Esophagus squamous epithelium (tissue), 5 donors: ENCODE results near the gene RNF157. TPM values are rescaled to one million over a fixed set of nuclear protein-coding genes. Genes with fewer than 3 reads are reported as not detected.

Experiments
- DNase-seq: peaks from one replicate; lab custom pipeline; 2025; lab: John Stamatoyannopoulos, UW
- H3K27ac ChIP-seq, 4 donors: fragments of 200-600 bp; sonication (generic); one replicate each; pipeline ENCODE4 v1.5.1; 2016 to 2019; ENCODE audit warnings: mild to moderate bottlenecking in 1 of 4
- H3K27me3 ChIP-seq, 4 donors: fragments of 200-600 bp; sonication (generic); 1 replicate in 3 of 4; 2 replicates in 1 of 4; pipeline versions ENCODE4 v1.5.1 to v1.6.0; 2017 to 2021; ENCODE audit warnings: antibody characterized with exemption in 1 of 4
- H3K36me3 ChIP-seq, 3 donors: fragments of 200-600 bp; sonication (generic); one replicate each; pipeline ENCODE4 v1.5.1; 2016 to 2019
- H3K4me1 ChIP-seq, 3 donors: fragments of 200-600 bp; sonication (generic); one replicate each; pipeline ENCODE4 v1.5.1; 2017 to 2019
- H3K4me3 ChIP-seq, 4 donors: fragments of 200-600 bp; sonication (generic); 1 replicate in 3 of 4; 2 replicates in 1 of 4; pipeline ENCODE4 v1.5.1; 2016 to 2019; ENCODE audit warnings: mild to moderate bottlenecking in 2 of 4, moderate library complexity in 1 of 4
- H3K9me3 ChIP-seq, 3 donors: fragments of 200-600 bp; sonication (generic); one replicate each; pipeline ENCODE4 v1.5.1; 2016 to 2019
- CTCF ChIP-seq, 6 experiments: fragments of 450-650 bp in 4 of 6; fragments of 200-600 bp in 2 of 6; sonication (generic) in 2 of 6; IDR thresholded peaks; one replicate each; pipeline ENCODE4 v1.5.1; 2016 to 2019; ENCODE audit warnings: antibody characterized with exemption in 6 of 6, mild to moderate bottlenecking in 4 of 6, moderate library complexity in 4 of 6
- POLR2A ChIP-seq, 4 donors: fragments of 450-650 bp; IDR thresholded peaks; one replicate each; pipeline ENCODE4 v1.6.1; 2017; ENCODE audit warnings: antibody characterized with exemption in 4 of 4, mild to moderate bottlenecking in 4 of 4, moderate library complexity in 3 of 4
- WGBS, 2 donors: methylation state at CpG; one replicate each; pipeline ENCODE4 v1.1.5; 2018; 5-methylcytosine and 5-hydroxymethylcytosine counted together
- intact Hi-C: fragments of 100-400 bp; cut with DNase I; formaldehyde crosslinking; loops from one replicate; pipeline ENCODE4 v1.15.0; 2022
- total RNA-seq, 4 donors: library from RNA; depleted of rRNA; stranded (reverse); fragments of >200 nt; gene quantifications; one replicate each; pipeline ENCODE4 v1.1.0, GENCODE V29; 2016
- donor health status: DM: yes; HTN: yes; CAD: no.

Gene RNF157
- total RNA-seq, 4 donors from 2014 or later = 0.11 to 3.4 (median 0.26) TPM

- H3K36me3 ChIP-seq = peaks cover 0 to 5% (median 2%) of the 10 kb centered on the region in 3 donors
- no peaks in the 10 kb centered on the region for H3K9me3 ChIP-seq
- peaks cover 33 to 75% (median 45%) of the 10 kb centered on the region in 3 donors for H3K4me1 ChIP-seq
- no peak overlapping the region for H3K27ac ChIP-seq
- DNase-seq = no peak
- H3K4me3 ChIP-seq = no peak overlapping the region
- no peaks in the 10 kb centered on the region for H3K27me3 ChIP-seq
- intact Hi-C loops = no loop called here
- WGBS, 2 donors = 79 to 85% methylated on average over 5 to 7 of the region's 11 CpGs
- no peak for TF ChIP-seq POLR2A (IDR thresholded peaks at IDR 0.05)
- no peak for TF ChIP-seq CTCF (IDR thresholded peaks at IDR 0.05)
These were observed 35.8 kb upstream of the RNF157 start for GRCh38 chr17:76276069-76276431.

GRCh38 chr17:76275382-76276068 lies 35.2 kb upstream of the RNF157 start:
- intact Hi-C loops = no loop called here

GRCh38 chr17:76274112-76274956 lies 34.0 kb upstream of the RNF157 start:
- intact Hi-C loops = no loop called here
- DNase-seq = no peak
- Histone ChIP-seq H3K4me3 (no peak overlapping the region), H3K27ac (peak overlapping the region in 1 of 4 donors; percentile 85), H3K36me3 (peaks cover 0 to 22% (median 14%) of the 10 kb centered on the region in 3 donors), H3K27me3 (no peaks in the 10 kb centered on the region), H3K4me1 (peaks cover 47 to 91% (median 59%) of the 10 kb centered on the region in 3 donors), H3K9me3 (no peaks in the 10 kb centered on the region)
- WGBS, 2 donors = 36 to 67% methylated on average over 6 to 15 of the region's 21 CpGs
- TF ChIP-seq CTCF (IDR thresholded peaks at IDR 0.05) (no peak), POLR2A (IDR thresholded peaks at IDR 0.05) (no peak)

More at GRCh38 chr17:76275382-76276068, 35.2 kb upstream of the RNF157 start:
- WGBS, 2 donors = 61% methylated on average over 4 of the region's 22 CpGs; no CpG with 5 or more reads in 1 of the 2 donors
- TF ChIP-seq CTCF (IDR thresholded peaks at IDR 0.05) (no peak), POLR2A (IDR thresholded peaks at IDR 0.05) (no peak)
- H3K9me3 ChIP-seq = no peaks in the 10 kb centered on the region
- H3K4me3 ChIP-seq = no peak overlapping the region
- H3K27ac ChIP-seq = no peak overlapping the region
- H3K36me3 ChIP-seq = peaks cover 0 to 10% (median 7%) of the 10 kb centered on the region in 3 donors
- no peak for DNase-seq
- H3K4me1 ChIP-seq = peaks cover 38 to 80% (median 48%) of the 10 kb centered on the region in 3 donors
- H3K27me3 ChIP-seq = no peaks in the 10 kb centered on the region

GRCh38 chr17:76273445-76274111 lies 33.3 kb upstream of the RNF157 start:
- Histone ChIP-seq H3K27me3 (no peaks in the 10 kb centered on the region), H3K4me3 (no peak overlapping the region), H3K27ac (peak overlapping the region in 3 of 4 donors; percentile 77 to 85 (median 79)), H3K4me1 (peaks cover 54 to 92% (median 67%) of the 10 kb centered on the region in 3 donors), H3K9me3 (no peaks in the 10 kb centered on the region), H3K36me3 (peaks cover 0 to 29% (median 14%) of the 10 kb centered on the region in 3 donors)
- WGBS, 2 donors = 53 to 62% methylated on average over 7 to 9 of the region's 26 CpGs
- DNase-seq = no peak
- TF ChIP-seq POLR2A (IDR thresholded peaks at IDR 0.05) (no peak), CTCF (IDR thresholded peaks at IDR 0.05) (no peak)
- intact Hi-C loops = no loop called here
